Right renal pelvis (tissue), 4 donors: ENCODE measurements around the gene REN. TPM values are rescaled to one million over a fixed set of nuclear protein-coding genes. Genes with fewer than 3 reads are reported as not detected.

Experiments used
- DNase-seq, 4 donors: peaks; one replicate each; pipeline ENCODE4 v3.0.0-alpha.2; 2013; ENCODE audit warnings: low read depth in 4 of 4, low spot score in 3 of 4, missing footprints in 1 of 4
- polyA plus RNA-seq, 4 donors: library from polyadenylated mRNA; unstranded; fragments of 120-200 nt; gene quantifications; one replicate each; pipeline ENCODE4 v1.2.1, GENCODE V29; 2013; ENCODE audit not compliant: insufficient read length in 4 of 4

The REN gene
- polyA plus RNA-seq, 4 donors: 61.7 to 133 (median 101) TPM

DNA sequence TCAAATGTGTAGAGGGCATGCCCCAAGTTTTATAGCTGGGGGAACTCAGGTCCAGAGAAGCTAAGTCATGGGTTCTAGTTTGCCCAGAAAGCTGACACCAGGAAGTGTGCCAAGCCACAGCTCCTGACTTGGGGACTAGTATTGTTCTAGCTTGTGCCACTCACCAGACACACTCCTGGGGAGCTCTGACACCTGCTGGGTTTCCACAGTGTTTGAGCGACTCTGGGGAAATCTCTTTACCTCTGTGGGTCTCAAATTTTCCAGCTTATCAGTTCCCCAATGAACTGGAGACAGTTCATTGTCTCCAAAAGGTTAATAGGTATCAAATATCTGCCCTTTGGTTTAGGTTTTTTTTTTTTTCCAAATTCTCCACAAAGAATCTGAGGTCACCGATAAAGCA lies 25.9 kb upstream of the REN start:
- no peak for DNase-seq

DNA sequence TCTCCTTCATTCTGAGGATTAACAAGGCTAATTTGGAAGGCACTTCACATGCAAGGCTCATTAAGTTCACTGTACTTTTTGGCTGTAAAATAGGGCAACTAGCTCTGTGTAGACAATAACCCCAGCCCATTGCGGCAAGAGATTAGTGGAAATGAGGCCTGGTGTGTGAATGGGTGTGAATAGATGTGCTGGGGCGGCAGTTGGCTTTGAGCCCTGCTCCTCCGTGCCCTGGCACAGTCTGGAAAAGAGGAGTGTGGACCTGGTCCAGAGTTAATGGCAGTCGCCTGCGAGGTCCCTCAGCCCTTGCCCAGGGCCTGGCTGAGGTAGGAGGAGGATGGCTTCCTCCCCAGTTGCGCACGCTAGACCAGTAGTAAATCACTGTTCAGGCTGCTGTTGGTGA lies 25.3 kb upstream of the REN start:
- DNase-seq: no peak

DNA sequence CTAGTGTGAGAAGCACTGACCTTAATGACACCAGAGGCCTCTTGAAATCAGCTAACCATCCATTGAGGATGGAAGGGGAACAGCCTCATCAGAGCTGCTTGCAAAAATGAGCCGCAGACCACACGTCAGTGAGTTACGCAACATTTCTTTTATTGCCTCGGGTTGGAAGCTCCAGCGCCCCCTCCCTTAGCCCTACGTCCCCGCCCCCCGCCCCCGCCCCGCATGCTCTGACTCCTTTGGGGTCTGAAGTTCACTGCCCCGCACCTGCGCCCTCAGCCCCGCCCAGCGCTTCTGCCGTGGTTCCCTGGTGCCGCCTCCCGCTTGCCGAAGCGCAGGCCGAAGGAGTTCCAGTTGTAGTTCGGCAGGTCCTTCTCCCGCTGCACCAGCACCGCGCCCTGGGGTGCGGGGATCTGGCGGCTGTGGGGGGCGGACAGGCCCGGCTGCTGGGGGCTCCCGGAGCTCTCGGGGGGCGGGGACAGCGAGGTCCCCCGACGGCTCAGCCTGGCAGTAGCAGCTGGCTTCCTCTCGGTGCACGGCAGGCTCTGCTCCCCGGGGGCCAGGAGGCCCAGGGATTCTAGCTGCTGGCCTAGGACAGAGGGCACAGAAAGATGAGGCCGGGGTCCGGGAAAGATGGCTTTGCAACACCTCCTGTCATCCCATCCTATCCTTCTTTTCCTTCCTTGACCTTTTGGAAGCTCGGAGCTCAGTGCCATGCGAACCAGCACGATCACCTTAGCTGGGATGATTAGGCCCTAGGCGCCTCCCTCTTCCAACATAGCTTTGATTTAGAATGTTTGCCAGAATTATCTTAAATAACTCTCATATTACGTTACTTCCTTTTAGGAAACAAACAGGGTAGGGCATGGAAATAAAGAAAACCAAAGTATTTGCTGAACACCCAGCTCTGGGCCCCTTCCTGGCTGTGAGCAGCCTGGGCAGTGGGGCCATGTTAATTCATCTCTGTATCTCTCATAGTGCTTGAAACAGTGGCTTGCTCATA lies 24.4 kb upstream of the REN start:
- peak in 2 of 4 donors; percentile 29 to 31 for DNase-seq

DNA sequence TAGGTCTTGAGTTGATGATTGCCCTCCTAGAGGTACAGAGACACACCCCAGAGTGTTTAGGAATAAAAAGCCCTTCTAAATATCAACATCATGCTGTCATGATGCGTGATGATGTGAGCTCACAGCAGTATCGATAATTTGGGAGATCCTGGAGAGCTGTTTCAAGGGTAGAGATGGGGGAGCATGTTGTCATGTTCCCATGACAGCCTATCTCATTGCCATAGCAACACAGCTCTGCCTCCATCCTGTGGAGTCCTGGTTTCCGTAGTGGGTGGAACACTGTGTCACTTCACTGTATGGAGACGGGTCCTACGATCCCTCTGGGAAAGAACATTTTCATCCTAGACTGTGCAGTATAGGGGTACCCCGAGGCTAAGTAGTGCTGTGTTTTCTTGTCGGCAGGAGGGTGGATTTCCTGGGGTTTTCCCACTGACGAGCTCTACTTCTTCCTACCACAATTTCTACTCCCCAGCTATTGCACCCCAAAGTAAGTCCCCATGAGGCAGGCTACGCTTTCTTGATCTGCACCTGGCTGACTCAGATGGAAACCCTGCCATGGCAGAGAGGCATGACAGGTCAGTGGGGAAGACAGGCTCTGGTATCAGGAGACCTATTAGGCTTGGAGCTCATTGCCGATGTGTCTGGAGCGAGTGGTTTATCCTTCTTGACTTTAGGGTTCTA lies 23.0 kb upstream of the REN start:
- no peak for DNase-seq

DNA sequence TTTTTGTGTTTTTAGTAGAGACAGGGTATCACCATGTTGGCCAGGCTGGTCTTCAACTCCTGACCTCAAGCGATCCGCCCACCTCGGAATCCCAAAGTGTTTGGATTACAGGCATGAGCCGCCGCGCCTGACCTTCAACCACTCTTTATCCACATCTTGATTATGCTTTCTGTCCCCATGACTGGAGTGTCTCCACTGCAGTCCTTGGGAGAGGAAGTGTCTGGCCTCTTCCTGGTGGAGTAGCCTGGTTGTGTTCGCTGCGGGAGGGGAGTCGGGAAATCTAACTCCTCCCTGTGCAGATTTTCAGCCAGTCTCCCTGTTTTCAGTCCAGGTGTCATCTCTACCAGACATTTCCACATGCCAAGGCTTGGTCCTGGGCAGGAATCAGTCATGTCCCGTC lies 20.5 kb upstream of the REN start:
- no peak for DNase-seq

DNA sequence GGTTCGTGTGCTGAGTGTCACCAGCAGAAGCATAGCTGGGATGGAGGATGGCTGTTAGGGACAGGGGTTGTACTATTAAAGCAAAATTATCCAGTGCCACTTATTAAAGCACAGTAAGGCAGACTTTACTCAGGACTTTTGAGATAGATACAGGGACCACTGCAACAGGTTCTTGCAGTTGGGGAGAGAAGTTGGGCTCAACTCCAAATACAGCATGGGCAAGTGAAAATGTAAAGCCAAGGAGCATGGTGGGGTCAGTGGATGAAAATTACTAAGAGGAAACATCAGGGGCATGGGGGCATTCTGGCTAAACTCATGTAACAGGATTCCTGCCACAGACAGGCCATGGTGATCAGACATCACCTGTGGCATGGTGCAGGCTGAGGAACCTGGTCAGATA lies 15.0 kb upstream of the REN start:
- DNase-seq: no peak

DNA sequence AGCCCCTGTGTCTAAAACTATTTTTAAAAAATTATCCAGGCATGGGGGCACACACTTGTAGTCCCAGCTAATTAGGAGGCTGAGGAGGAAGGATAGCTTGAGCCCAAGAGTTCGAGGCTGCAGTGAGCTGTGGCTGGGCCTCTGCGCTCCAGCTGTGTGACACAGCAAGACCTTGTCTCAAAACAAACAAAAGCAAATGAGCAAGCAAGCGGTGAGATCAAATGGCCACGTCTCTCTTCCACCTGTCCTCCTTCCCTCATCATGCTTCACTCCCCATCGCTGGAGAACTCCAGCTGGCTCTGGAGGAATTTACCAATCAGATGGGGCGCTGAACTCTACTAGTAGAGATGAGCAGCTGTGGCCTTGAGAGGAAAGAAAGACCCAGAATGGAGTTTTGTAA lies 14.0 kb upstream of the REN start:
- no peak for DNase-seq

DNA sequence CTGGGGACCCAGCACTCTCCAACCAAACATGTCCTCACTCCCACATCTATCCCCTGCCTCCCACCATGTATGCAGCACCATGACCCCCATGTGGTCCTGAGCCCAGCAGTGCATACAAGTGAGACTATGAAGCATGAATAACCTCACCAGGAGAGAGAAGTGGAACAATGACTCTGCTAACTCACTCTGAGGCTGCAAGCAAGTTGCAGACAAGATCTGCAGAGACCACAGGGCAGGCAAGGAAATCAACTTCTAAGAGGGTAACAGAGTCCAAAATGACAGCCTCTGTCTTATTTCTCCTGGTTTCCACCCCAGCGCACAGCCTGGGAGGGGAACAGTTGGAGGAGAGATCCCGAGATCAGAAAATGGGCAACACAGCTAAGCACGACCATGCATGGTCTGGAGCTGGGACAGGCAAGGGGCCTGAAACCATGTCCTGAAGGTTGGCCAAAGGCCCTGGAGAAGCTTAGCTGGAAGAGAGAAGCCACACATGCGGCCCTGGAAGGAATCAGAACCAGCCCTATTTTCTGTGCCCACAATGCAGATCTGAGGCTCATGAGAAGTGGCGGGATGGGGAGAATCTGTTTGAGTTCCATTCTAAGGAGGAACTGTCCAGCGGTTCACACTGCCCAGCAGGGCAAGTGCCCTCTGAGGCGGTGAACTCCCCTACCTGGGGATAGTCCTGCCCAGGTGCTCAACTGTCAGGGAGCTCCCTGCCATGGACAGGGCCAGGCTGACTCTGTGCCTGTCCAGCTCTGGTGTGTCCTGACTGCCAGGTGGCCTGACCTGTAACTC lies 12.5 kb upstream of the REN start:
- DNase-seq: no peak

DNA sequence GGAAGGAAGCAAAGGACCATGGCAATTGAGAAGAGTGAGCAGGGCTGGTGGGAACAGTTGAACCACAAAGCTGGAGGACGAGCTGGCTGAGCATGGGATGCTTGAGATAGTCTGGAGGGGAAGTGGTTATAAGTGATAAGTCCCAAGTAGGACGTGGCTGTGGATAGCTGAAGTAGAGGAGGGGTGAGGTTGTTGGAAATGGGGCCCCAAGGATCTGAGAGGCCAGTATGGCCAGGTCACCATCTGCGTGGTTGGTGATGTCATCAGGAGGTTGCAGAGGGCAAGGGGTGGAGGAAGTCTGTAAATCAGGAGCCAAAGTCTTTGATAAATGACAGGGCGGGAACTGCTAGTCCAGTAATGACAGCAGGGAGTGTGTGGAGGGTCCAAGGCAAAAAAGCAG lies 11.0 kb upstream of the REN start:
- no peak for DNase-seq

DNA sequence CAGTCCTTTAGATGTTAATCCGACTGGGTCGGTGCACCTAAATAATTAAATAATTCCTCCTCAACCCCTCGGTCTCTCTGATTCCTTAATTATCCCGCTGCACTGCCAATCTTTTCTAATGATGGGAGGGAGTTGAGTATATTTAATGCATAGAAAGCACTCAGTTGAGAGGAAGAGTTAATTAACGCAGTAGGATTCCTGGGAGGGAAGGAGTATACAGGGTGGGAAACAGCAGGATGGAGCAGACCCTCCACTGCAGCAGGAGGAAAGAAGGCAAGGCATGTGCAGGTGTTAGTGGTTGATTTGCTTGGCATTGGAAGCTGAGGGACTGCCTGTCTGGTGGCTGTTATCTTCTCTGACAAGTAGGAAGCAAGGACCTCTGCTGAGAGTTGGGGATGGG lies 9.9 kb upstream of the REN start:
- DNase-seq: no peak

DNA sequence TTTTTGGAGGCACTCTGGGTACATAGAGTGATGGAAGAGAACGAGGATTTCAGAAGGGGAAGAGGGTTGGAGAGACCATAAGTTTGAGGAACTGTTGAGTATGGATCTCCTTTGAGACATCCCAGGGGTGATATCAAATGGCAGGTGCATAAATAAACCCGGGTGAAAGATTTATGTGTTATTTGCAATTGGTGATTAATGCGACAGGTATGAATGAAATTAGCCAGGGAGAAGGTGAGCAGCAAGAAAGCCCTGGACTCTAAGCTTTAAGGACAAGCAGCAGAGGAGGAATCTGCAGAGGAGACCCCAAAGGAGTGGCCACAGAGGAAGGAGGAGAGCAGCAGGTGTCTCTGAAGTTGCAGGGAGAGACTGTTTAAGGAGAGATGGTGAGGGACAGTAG lies 8.8 kb upstream of the REN start:
- DNase-seq: no peak

DNA sequence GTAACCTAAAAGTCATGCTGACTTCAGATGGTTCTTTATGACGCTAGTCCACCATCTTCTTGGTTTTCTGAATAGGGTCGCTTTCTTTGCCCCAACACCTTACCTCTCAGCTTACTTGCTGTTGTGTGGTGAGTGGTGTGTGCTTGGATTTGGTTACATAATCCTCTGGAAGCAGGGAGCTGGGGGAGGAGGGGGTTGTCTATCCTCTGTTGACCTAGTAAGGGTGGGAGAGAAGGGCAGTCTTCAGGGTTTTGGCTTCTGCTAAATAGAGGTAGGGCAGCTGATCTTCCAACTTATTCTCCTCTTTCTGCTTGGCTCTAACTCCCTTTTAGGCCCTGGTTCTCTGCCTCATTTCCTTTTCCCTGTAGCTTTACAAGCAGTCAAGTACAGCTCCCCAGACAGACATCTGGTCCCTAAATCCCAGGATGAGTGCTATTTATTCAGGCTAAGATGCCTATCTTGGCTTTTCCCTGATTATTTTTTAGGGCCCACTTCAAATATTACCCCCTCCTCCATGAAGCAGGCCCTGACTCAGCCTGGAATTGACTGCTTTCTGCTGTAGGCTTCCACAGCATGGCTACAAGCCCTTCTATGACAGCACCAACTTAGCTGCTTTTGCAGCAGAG lies 6.4 kb upstream of the REN start:
- no peak for DNase-seq

DNA sequence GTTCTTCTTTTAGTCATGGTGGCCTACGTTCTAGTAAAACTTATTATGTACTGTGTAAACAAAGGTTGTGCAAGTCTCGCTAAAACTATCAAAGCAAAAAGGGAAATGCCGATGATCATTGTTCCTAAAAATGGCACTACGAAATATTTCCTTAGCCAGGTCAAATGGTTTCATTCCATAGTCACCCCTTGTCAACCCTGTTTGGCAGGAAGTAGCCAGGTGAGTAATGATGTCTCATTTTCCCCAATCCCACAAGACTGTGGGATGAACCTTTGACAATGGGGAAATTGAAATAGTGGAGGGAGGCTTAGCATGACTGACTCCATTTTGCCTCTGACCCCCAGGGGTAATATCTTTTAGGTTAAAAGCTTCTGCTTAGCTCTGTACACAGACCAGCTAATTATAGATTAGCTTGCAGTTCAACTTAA lies 5.6 kb upstream of the REN start:
- DNase-seq: no peak

DNA sequence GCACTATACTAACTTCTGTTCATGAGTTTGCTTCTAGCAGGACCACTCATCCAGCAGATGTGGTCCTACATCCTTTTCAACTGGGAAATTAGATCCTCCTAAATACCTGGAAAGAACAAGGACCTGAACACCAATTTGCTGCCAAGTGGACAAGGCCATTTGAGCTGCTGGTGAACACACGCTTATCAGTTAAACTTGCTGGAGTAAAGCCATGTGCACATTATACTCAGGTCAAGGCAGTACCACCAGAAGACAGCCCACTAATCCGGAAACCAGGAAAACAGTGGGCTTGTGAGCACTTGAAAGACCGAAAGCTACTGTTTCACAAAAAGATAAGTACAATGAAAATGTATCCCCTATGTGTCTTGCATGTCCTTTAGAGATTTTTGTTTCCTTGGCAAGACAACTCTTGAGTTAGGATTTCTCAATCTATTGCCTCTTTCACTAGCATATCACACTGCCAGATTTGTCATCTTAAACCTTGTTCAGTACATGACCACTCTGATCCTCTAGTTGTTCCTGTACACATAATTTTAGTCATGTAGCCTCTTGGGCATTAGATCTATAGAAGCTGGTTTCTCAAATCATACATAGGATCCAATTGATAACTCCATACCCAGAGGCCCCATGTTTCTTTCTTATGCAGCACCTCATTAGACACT lies 4.5 kb upstream of the REN start:
- no peak for DNase-seq

DNA sequence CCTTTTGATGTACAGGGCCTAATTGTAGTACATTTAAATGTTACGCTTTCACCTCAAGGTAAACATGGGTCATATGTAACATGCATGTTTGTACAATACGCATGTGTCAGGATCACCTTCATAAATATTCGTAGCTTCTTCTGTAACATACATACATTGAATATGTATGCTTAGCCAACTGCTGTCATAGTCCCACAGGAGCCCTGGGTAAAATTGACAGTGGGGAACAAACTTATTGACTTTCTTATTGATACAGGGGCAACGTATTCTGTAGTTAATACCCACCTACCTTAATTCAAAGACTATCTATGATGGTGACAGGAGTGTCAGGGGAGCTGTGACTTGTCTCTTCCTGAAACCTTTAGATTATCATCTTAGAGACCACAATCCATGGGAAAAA lies 3.7 kb upstream of the REN start:
- no peak for DNase-seq

DNA sequence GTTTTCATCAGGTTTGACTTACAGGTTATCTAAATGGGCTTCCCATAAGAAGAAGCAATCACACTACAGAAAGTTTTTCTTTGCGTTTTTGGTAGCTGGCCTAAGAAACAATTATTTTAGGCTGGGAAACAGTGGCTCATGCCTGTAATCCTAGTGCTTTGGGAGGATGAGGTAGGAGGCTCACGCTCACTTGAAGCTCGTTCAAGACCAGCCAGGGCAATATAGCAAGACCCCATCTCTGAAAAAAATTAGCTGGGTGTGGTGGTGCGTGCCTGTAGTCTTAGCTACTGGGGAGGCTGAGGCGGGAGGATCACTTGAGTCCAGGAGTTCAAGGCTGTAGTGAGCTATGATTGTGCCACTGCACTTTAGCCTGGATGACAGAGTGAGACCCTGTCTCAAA lies 1.6 kb upstream of the REN start:
- DNase-seq: no peak

DNA sequence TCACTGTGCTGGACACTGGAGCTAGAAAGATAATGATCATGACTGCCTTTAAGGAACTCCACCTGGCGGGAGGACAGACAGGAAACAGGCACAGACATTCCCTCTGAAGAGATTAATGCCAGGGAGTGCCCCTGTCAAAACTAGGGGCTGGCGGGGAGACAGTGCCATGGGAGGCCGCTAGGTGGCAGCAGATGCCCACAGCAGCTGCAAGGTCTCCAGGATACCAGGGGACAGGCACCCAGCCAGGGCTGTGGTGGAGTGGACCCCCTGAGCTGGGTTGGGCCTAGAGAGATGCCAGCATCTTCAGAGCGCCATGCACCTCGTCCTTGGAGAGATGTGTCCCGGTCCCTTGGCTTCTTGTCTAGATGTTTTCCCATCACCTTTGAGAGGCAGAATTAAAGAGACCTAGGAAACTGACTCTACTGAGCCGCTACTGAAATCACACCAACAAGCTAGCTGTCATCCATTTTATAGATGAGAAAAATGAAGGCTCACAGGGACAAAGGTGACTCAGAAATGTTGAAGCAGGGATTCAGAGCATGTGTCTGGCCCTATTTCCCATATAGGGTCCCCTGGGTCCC lies 3.6 kb downstream of the REN start:
- peak; percentile 54 to 73 (median 62) for DNase-seq

DNA sequence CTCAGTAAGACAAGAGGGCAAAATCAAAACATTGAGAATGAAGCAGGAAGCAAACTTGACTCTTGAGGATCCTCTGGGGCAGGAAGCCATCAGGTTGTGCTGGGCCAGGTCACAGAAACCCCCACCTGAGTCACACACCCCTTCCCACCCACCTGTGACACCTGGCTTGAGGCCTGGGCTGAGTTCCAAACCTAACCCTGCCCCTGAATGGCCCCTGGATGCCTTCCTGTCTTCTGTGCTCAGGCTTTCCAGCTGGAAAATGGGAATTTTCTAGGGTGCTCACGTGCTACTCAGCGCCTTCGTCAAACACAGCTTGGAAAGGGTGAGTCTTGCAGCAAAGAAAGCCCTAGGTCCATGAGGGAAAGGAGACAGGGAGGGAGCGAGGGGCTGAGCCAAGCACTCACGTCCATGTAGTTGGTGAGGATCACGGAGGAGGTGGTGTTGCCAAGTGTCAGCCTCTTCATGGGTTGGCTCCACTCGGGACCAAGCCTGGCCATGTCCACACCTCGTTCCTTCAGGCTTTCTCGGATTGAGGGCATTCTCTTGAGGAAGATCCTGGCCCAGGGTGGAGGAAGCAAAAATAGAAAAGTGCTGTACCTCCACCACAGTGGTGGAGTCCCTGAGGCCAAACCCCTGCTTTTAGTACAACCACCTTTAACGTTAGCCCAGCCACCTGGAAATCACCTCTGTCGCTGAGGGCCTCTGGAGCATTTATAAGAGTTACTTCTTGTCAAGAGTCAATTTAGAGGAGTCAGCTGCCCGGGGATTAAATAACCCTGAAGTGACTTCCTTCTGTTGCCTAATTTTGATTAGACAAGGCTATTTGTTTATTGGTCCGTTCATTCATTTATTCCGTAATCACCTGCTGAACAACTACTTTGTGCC lies 4.3 kb downstream of the REN start:
- DNase-seq: no peak

DNA sequence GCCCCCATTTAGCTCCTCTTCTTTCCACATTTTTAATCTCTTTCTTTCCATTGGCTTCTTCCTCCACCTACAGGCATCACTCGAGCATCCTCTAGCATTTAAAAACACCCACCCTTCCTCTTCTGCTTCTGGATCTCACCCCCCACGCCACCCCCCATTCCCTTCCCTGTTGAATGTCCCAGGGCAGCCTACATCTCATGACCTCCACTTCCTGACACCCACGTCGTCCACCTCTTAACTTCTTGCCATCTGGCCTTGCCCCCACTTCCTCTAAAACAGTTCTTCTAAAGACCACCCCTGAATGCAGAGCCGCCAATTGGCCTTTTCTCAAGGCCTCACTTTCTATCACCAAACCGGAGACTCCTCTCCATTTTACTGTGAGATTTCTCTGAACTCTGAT lies 8.2 kb downstream of the REN start:
- DNase-seq: no peak
